Suppressor macrophage treated with lipopolysaccharide for 1 hour (primary cell): ENCODE measurements around the gene ZNF157.

Source experiments
- DNase-seq, 3 donors: peaks; one replicate each; pipeline ENCODE4 v3.0.0-alpha.2; 2020 to 2022

The ZNF157 gene

GRCh38 chrX:47447607-47448006 lies 77.2 kb downstream of the ZNF157 start:
- DNase-seq = no peak

GRCh38 chrX:47448165-47448806 lies 77.9 kb downstream of the ZNF157 start:
- no peak for DNase-seq

- no peak for DNase-seq
Observed at GRCh38 chrX:47452112-47452511, 81.7 kb downstream of the ZNF157 start.

- no peak for DNase-seq
Observed at GRCh38 chrX:47456080-47456479, 85.7 kb downstream of the ZNF157 start.

GRCh38 chrX:47458528-47458927 lies 88.2 kb downstream of the ZNF157 start:
- no peak for DNase-seq

- no peak for DNase-seq
Observed at GRCh38 chrX:47460561-47460960, 90.2 kb downstream of the ZNF157 start.
